HG02588 (cell line): ENCODE measurements around the gene ZDHHC14.
A peak's percentile ranks its signal among the peaks of the same experiment; 100 is the strongest.
"Not testable (repeated sequence)": the region's sequence is repeated elsewhere in the genome, so short reads cannot be mapped to it uniquely, and the experiment has no call there.

Experiments
- ATAC-seq: cut with Tn5 transposase; IDR thresholded peaks from one replicate; pipeline ENCODE4 v1.9.1; 2021; ENCODE audit warnings: mild to moderate bottlenecking, moderate library complexity; ENCODE audit not compliant: unreplicated experiment

The ZDHHC14 gene

DNA sequence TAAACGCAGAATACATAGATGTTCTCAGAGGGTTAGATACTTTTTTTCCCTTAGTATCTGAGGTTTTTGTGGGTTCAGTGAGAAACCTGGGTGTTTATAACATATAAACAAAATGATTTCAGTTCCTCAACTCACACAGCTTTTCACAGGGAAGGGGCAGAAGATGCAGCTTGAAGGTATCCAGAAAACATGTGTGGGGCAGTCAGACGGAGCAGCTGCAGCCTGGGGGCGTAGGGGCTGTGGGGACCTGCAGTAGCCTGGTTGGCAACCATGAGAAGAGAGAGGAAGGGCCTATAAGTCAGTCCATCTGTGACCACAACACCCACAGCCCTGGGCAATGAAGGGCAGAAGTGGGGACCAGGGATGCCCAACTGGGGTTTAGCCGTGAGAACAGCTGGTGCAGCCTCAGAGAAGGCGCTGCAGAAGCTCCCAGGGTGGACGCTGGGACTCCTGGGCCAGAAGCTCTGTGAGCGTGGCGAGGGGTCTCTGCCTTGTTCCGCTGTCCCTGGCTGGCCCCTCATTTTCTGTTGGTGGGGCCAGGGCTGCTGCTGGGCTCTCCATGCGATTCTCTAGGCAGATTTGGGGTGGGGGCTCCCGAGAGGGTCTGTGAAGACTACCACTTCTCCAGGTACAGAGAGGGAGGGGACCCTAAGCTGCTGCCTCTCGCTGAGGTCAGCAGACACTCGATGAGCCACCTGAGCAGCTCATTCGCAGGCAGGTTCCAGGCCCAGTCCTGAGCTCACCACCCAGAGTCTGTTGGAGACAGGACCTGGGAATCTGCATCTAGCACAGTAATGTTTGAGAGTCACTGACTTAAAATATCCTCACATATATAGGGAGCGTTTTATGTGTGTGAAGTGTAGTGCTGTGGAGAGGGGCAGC, 181.2 kb downstream of the ZDHHC14 start:
- ATAC-seq: peak; percentile 35

DNA sequence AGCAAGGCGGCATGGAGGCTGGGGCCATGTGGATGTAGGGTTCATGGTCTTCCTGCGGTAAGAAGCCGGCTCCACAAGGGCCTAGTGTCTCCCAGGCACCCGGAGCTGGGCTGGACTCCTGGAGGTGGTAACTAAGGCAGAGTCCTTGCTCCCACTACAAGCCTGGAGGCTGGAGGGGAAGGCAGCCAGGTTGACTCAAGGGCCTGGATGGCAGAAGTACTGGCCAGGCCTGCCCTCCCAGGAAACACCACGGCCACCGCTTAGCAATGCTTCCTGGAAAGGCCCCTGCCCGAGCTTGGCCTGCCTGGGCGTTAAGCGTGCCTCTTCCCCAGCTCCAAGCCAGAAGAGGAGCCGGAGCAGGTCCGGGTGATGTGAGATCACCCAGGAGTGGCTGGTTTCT, 182.0 kb downstream of the ZDHHC14 start:
- no peak for ATAC-seq

- peak; percentile 62 for ATAC-seq
Measured at GRCh38 chr6:157563611-157564284, 182.8 kb downstream of the ZDHHC14 start.

- no peak for ATAC-seq
Measured at GRCh38 chr6:157568702-157569101, 187.7 kb downstream of the ZDHHC14 start.

GRCh38 chr6:157569543-157569942, 188.6 kb downstream of the ZDHHC14 start:
- ATAC-seq: no peak

DNA sequence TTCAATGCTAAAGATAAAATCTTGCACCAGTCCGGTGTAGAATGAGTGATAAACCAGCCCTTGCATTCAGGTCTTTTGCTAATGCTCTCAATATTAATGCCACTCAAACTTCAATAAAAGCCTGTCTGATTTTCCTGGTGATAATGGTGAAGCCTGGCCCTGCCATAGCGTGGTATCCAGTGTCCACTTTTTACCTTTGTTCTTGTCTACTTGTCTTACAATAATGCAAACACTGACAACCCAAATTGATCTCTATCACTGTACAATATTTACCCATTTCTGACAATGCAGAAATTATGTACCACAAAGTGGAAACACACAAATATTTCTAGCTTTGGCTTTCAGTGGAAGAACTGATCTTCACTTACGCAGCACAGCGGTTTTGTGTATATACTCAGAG, 189.1 kb downstream of the ZDHHC14 start:
- no peak for ATAC-seq

DNA sequence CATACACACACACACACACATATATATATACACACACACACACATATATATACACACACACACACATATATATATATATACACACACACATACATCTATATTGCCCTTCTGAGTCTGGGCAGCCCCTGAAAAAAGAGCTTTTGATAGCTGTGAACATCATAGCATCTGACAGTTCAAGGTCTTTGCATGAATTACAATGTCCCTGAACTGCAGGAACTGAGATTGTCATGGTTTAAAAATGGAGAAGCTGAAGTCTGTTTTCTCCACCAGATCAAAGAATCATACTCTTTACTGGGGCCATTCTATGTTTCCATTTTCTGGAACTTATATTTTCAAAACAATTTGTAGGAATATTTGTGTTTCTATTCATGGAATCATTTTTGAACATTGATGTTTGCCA, 189.8 kb downstream of the ZDHHC14 start:
- no peak for ATAC-seq

GRCh38 chr6:157571269-157571668, 190.3 kb downstream of the ZDHHC14 start:
- ATAC-seq: peak; percentile 62

DNA sequence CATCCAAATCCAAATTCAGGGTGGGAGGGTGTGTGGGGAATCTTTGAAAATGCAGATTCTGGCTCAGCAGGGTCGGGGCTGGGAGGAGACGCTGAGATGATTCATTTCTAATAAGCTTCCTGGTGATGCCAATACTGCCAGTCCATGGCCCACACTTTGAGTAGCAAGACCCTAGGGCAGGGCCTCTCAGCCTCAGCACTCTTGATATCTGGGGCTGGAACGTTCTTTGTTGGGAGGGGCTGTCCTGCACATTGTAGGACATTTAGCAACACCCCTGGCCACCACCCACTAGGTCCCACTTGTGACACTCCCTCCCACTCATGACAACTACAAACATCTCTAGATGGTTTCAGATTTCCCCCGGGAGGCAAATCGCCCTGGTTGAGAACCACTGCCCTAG, 191.0 kb downstream of the ZDHHC14 start:
- ATAC-seq: no peak

GRCh38 chr6:157574851-157575424, 193.9 kb downstream of the ZDHHC14 start:
- ATAC-seq: no peak

DNA sequence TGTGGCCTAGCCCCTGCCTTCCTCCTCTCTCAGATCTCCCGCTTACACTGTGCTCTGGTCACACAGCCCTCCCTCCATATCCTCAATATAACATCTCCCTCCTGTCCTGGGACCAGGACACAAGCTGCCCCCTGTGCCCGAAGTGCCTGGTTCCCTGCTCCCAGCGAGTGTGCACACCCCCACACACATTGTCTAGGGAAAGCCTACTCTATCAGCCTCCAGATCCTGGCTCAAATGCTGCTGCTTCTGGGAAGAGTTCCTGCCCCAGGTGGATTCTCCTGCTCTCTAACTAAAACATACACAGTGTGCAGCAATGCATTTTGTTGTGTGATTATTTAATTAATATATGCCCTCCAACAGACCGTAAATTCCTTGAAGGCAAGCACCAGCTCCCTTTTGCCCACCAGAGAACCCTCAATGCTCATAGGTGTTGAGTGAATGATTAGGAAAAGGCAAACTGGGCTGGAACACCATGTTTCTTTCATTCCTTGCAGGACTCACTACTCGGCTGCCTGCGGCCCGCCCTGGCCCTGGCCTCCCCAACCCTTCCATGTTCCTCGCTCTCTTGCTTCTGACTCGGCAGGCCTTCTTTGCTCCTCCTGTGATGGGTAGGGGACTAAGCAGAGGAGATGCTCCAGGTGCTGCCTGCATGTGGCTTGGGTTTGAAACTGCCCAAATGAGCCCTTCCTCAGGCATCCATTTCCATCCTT, 194.6 kb downstream of the ZDHHC14 start:
- no peak for ATAC-seq

GRCh38 chr6:157576991-157577390, 196.0 kb downstream of the ZDHHC14 start:
- not testable (repeated sequence) for ATAC-seq

DNA sequence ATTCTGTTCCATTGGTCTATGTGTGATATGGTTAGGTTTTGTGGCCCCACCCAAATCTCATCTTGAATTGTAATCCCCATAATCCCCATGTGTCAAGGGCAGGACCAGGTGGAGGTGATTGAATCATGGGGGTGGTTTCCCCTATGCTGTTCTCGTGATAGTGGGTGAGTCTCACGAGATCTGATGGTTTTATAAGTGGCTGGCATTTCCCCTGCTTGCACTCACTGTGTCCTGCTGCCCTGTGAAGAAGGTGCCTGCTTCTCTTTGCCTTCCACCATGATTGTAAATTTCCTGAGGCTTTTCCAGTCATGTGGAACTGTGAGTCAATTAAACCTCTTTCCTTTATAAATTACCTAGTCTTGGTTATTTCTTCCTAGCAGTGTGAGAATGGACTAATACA, 197.5 kb downstream of the ZDHHC14 start:
- ATAC-seq: not testable (repeated sequence)

- no peak for ATAC-seq
Measured at GRCh38 chr6:157579467-157580031, 198.6 kb downstream of the ZDHHC14 start.

DNA sequence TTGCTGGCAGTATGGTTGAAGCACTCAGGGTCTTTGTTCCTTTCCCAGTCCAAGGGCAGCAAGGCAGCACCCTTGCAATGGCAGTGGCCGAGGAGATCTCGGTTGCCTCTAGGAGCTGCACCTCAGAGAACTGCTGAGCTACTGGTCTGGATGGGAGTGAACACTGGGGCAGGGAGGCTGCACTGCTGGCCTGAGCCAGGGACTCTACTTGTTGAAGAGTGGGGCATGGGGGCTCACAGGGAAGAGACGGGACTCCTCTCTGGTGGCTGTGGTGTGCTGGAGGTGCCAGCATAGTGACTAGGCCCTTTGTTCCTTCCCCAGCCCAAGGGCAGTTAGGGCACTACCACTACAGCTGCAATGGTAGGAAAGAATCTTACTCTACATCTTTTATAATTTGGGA, 203.0 kb downstream of the ZDHHC14 start:
- no peak for ATAC-seq

- peak; percentile 55 for ATAC-seq
Measured at GRCh38 chr6:157585274-157586087, 204.5 kb downstream of the ZDHHC14 start.

DNA sequence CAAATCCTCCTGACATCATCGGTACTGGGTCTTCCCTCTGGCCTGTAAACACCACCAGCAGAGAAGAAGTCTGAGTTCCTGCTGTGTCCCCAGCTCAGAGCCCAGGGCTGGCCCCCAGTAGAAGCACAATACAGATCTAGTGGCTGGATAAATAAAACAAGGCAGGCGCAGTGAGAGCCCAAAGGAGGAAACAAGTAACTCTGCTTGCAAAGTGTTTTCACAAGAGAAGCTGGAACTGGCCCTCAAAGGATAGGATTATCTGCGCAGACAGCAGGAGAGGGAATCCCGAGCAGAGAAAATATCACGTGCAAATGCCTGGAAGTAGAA, 205.1 kb downstream of the ZDHHC14 start:
- ATAC-seq: no peak

GRCh38 chr6:157586476-157587126, 205.6 kb downstream of the ZDHHC14 start:
- no peak for ATAC-seq

DNA sequence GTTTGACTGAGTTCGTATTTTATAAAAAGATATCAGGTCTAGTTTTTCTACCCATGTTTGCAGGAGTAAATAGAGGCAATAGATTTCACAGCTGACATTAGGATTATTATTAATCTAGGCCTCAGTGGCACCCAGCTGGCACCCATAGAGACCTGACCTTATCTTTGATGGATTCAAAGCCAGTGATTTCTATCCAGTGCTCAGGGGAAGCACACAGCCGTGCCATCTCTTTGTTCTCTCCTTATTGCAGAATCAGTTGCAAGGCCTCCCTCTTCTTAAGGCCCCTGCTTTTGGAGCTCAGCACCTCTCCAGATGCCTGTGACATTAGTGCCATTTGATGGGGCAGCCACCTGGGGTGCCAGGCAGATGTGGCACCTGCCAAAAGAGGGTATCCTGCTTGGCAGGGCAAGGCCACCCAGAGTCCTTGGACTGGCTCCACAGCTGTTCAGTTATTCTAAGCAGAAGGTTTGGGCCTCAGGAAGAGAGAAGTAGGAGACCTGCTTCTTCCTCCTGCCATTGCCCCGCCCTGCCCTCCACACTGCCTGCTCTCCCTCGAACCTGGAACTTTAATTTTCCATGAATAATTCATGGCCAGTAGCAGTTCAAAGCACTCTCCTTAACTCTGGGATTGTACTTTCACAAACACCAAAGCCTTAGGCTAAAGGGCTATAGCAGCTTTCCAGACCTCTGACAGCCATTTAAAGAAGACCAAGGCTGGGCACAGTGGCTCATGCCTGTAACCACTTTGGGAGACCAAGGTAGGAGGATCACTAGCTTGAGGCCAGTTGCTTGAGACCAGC, 206.3 kb downstream of the ZDHHC14 start:
- ATAC-seq: no peak
